Measurements from ENCODE around the gene TALDO1. TPM values are rescaled to one million over a fixed set of nuclear protein-coding genes. Genes with fewer than 3 reads are reported as not detected.

TALDO1 gene
- polyA plus RNA-seq, 1 of the 3 experiments (the other 2 are of a cell fraction), result 103 TPM

DNA sequence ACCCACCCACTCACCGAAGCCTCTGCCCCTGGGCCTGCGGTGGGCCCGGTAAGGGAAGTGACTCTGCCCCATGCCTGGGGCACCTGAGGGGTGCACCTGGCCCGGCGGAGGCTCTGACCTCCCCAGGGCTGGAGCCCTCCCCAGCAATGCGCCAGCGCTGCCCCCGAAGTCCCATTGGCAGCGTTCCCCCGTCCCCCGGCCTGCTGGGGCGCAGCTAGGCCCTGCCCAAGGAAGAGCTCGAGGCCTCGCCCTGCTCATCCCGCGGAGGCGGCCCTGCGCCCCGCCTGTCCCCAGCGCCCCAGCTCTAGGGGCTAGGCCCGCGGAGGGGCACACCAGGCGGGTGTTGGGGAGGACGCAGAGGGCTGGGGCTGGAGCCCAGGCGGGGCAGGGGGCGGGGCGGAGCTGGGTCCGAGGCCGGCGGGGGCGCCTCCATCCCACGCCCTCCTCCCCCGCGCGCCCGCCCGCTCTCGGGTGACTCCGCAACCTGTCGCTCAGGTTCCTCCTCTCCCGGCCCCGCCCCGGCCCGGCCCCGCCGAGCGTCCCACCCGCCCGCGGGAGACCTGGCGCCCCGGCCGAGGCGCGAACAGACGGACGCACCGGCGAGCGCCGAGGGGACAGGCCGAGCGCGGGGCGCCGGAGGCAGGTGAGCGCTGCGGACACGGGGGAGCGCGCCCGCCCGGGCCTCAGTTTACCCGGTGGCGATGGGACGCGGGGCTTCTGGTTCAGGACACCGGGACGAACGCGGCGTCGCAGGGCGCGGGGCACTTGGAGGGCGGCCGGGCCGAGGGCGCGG lies 41.4 kb upstream of the TALDO1 start, which contains the start of gene EPS8L2:
Gene EPS8L2, plus strand, starts transcription at position 586 of the 793 bp plus-strand sequence. CDS start 3,177 bp downstream, outside the sequence.
- no peaks in the 10 kb centered on the region for H3K79me2 ChIP-seq (ENCODE audit: insufficient read depth)
- no peaks in the 10 kb centered on the region for H3F3A ChIP-seq (replicated peaks; ENCODE audit: insufficient read depth)
- TF ChIP-seq TAF1 (IDR thresholded peaks at IDR 0.05; ENCODE audit: borderline replicate concordance, low read depth, low read length), result no peak
- no peak for TF ChIP-seq GATA2 (CRISPR knock-in tag; IDR thresholded peaks at IDR 0.05)
- no peak for TF ChIP-seq EZH2phosphoT487 (IDR thresholded peaks at IDR 0.05; ENCODE audit: borderline replicate concordance, low read depth)
- no peak for TF ChIP-seq GABPA (IDR thresholded peaks at IDR 0.05; ENCODE audit: low read depth)
- no peak for TF ChIP-seq CHD2 (IDR thresholded peaks at IDR 0.05; ENCODE audit: low read length, partially characterized antibody)
- H3K4me3 ChIP-seq (ENCODE audit: low read depth in 2 of 2, low read length in 1 of 2), result no peak within 1 kb of the TSS
- peaks cover 0 to 2% of the 10 kb centered on the region in 2 experiments; a peak in 1 of 4 replicates for H3K4me1 ChIP-seq (ENCODE audit: control insufficient read depth in 1 of 2, insufficient read depth in 2 of 2, low read depth in 1 of 2, low read length in 1 of 2)
- H3K9me3 ChIP-seq, result no peaks in the 10 kb centered on the region
- no peak within 1 kb of the TSS for H2AFZ ChIP-seq (ENCODE audit: low read depth)
- no peaks in the 10 kb centered on the region for H3K9me2 ChIP-seq
- H3K27ac ChIP-seq (ENCODE audit: low read depth in 2 of 2, low read length in 1 of 2), result no peak within 1 kb of the TSS
- no peaks in the 10 kb centered on the region for H3K27me3 ChIP-seq (ENCODE audit: insufficient read depth)
- peak; percentile 45 for DNase-seq
- H4K20me1 ChIP-seq (ENCODE audit: insufficient read depth), result no peaks in the 10 kb centered on the region
- POLR2A ChIA-PET, result interaction anchor here (0.6 to 1.6 kb wide), 2 partner anchors 10 to 120 kb away, joined by 3 to 6 read pairs; partner anchors contain the start of gene TMEM80
- no peaks in the 10 kb centered on the region for H3K36me3 ChIP-seq (replicated peaks in 1 of 2; ENCODE audit: control insufficient read depth in 1 of 2, insufficient read depth in 2 of 2, low read length in 1 of 2)
- CTCF ChIA-PET, result interaction anchor here (0.7 to 3.9 kb wide), 7 partner anchors 9 to 43 kb away, joined by 3 to 22 read pairs (median 6); partner anchors contain the start of genes DEAF1 and TMEM80
- H3K4me2 ChIP-seq, result no peak within 1 kb of the TSS
- 79% methylated on average over 40 of the region's 90 CpGs for WGBS (ENCODE audit: low lambda C conversion rate)
- no peak within 1 kb of the TSS for H3K9ac ChIP-seq

DNA sequence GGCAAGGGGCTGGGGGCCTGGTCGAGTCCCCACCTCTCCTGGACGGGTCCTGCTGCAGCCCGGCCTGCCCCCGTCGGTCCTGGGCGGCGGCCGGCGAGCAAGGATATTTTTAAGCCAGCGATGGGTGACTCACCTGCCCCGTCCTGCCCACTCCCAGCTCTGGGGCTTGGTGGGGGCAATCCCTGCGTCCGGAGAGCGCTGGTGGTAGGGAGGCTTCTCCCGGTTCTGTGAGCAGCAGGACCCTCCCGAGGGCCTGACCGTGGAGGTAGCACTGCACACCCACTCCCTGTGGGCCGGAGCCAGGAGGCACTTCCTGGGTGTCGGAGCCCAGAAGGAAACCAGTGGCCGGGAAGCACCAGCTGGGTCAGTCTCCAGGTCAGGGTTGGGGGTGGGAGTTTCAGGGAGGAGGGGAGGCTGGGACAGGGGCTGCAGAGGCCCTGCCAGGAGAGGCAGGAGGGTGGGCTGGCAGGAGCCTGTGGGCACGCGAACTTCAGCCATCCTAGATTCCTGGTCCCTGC lies 40.8 kb upstream of the TALDO1 start:
- H3K79me2 ChIP-seq (ENCODE audit: insufficient read depth), result no peaks in the 10 kb centered on the region
- H3K27me3 ChIP-seq (ENCODE audit: insufficient read depth), result no peaks in the 10 kb centered on the region
- H3K36me3 ChIP-seq (replicated peaks in 1 of 2; ENCODE audit: control insufficient read depth in 1 of 2, insufficient read depth in 2 of 2, low read length in 1 of 2), result no peaks in the 10 kb centered on the region
- H3K4me2 ChIP-seq, result no peak overlapping the region
- H3K9me3 ChIP-seq, result no peaks in the 10 kb centered on the region
- no peak for DNase-seq
- ChIA-PET CTCF (interaction anchor here (0.8 to 2.7 kb wide), 7 partner anchors 10 to 44 kb away, joined by 3 to 9 read pairs (median 3); partner anchors contain the start of genes DEAF1 and TMEM80), POLR2A (interaction anchor here (1.1 kb wide), 1 partner anchor 10 kb away, joined by 6 read pairs; the partner anchor contains the start of gene TMEM80)
- no peaks in the 10 kb centered on the region for H3F3A ChIP-seq (replicated peaks; ENCODE audit: insufficient read depth)
- H3K9ac ChIP-seq, result no peak overlapping the region
- H3K9me2 ChIP-seq, result no peaks in the 10 kb centered on the region
- no peak overlapping the region for H3K27ac ChIP-seq (ENCODE audit: low read depth in 2 of 2, low read length in 1 of 2)
- 55% methylated on average over 13 of the region's 22 CpGs for WGBS (ENCODE audit: low lambda C conversion rate)
- H2AFZ ChIP-seq (ENCODE audit: low read depth), result no peak overlapping the region
- H3K4me1 ChIP-seq (ENCODE audit: control insufficient read depth in 1 of 2, insufficient read depth in 2 of 2, low read depth in 1 of 2, low read length in 1 of 2), result peaks cover 0 to 2% of the 10 kb centered on the region in 2 experiments; a peak in 1 of 4 replicates
- no peaks in the 10 kb centered on the region for H4K20me1 ChIP-seq (ENCODE audit: insufficient read depth)
- no peak overlapping the region for H3K4me3 ChIP-seq (ENCODE audit: low read depth in 2 of 2, low read length in 1 of 2)
- TF ChIP-seq, protein P1, sequence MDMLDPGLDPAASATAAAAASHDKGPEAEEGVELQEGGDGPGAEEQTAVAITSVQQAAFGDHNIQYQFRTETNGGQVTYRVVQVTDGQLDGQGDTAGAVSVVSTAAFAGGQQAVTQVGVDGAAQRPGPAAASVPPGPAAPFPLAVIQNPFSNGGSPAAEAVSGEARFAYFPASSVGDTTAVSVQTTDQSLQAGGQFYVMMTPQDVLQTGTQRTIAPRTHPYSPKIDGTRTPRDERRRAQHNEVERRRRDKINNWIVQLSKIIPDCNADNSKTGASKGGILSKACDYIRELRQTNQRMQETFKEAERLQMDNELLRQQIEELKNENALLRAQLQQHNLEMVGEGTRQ (IDR thresholded peaks at IDR 0.05; ENCODE audit: borderline replicate concordance, low read depth, low read length), result no peak
- TF ChIP-seq, protein P2, sequence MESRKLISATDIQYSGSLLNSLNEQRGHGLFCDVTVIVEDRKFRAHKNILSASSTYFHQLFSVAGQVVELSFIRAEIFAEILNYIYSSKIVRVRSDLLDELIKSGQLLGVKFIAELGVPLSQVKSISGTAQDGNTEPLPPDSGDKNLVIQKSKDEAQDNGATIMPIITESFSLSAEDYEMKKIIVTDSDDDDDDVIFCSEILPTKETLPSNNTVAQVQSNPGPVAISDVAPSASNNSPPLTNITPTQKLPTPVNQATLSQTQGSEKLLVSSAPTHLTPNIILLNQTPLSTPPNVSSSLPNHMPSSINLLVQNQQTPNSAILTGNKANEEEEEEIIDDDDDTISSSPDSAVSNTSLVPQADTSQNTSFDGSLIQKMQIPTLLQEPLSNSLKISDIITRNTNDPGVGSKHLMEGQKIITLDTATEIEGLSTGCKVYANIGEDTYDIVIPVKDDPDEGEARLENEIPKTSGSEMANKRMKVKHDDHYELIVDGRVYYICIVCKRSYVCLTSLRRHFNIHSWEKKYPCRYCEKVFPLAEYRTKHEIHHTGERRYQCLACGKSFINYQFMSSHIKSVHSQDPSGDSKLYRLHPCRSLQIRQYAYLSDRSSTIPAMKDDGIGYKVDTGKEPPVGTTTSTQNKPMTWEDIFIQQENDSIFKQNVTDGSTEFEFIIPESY (IDR thresholded peaks at IDR 0.05; ENCODE audit: borderline replicate concordance, low read depth), result no peak
- TF ChIP-seq, protein P3, sequence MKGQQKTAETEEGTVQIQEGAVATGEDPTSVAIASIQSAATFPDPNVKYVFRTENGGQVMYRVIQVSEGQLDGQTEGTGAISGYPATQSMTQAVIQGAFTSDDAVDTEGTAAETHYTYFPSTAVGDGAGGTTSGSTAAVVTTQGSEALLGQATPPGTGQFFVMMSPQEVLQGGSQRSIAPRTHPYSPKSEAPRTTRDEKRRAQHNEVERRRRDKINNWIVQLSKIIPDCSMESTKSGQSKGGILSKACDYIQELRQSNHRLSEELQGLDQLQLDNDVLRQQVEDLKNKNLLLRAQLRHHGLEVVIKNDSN (IDR thresholded peaks at IDR 0.05; ENCODE audit: borderline replicate concordance, low read depth), result no peak
- TF ChIP-seq NFIC (IDR thresholded peaks at IDR 0.05; ENCODE audit: borderline replicate concordance), result no peak
- TF ChIP-seq, protein P4, sequence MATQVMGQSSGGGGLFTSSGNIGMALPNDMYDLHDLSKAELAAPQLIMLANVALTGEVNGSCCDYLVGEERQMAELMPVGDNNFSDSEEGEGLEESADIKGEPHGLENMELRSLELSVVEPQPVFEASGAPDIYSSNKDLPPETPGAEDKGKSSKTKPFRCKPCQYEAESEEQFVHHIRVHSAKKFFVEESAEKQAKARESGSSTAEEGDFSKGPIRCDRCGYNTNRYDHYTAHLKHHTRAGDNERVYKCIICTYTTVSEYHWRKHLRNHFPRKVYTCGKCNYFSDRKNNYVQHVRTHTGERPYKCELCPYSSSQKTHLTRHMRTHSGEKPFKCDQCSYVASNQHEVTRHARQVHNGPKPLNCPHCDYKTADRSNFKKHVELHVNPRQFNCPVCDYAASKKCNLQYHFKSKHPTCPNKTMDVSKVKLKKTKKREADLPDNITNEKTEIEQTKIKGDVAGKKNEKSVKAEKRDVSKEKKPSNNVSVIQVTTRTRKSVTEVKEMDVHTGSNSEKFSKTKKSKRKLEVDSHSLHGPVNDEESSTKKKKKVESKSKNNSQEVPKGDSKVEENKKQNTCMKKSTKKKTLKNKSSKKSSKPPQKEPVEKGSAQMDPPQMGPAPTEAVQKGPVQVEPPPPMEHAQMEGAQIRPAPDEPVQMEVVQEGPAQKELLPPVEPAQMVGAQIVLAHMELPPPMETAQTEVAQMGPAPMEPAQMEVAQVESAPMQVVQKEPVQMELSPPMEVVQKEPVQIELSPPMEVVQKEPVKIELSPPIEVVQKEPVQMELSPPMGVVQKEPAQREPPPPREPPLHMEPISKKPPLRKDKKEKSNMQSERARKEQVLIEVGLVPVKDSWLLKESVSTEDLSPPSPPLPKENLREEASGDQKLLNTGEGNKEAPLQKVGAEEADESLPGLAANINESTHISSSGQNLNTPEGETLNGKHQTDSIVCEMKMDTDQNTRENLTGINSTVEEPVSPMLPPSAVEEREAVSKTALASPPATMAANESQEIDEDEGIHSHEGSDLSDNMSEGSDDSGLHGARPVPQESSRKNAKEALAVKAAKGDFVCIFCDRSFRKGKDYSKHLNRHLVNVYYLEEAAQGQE (IDR thresholded peaks at IDR 0.05; ENCODE audit: low read depth, low read length), result no peak
- no peak for TF ChIP-seq YY1 (IDR thresholded peaks at IDR 0.05; ENCODE audit: low read depth)
- TF ChIP-seq SIN3A (IDR thresholded peaks at IDR 0.05; ENCODE audit: borderline replicate concordance, low read depth, low read length), result no peak
- TF ChIP-seq NRF1 (IDR thresholded peaks at IDR 0.05; ENCODE audit: low read depth, low read length), result no peak
- no peak for TF ChIP-seq RAD21 (IDR thresholded peaks at IDR 0.05; ENCODE audit: low read length)
- TF ChIP-seq GABPA (IDR thresholded peaks at IDR 0.05; ENCODE audit: low read depth), result no peak
- no peak for TF ChIP-seq TEAD4 (IDR thresholded peaks at IDR 0.05; ENCODE audit: borderline replicate concordance, insufficient read depth)
- TF ChIP-seq RCOR1 (IDR thresholded peaks at IDR 0.05; ENCODE audit: low read length), result no peak
- no peak for TF ChIP-seq RFX5 (IDR thresholded peaks at IDR 0.05; ENCODE audit: low read length)

Data from SK-N-SH (cell line).